CD4-positive, alpha-beta T cell treated with Interleukin-2 at 100 ng/mL for 4 hours (primary cell): Measurements from ENCODE around the gene ABTB2.

Experiments
- DNase-seq: peaks from one replicate; pipeline ENCODE4 v3.0.0-alpha.2; 2020; ENCODE audit warnings: low spot score

Gene ABTB2

DNA sequence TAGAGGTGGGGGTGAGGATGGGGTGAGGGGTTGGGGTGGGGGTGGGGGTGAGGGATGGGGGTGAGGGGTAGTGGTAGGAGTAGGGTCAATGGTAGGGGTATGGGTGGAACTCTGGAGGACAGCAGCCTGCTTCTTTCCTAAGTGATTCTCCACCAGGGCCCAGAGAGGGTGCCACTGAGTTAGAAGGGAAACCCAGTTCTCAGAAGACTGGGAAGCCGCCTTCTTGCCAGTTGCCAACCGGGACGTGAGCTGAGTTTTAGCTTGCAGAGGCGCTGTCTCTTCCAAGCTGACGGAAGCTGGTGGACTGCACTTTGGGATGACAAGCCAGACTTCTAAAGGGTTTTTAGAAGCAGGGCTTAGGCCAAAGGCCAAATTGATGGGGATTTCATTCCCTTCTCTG lies 148.0 kb downstream of the ABTB2 start:
- DNase-seq: no peak

DNA sequence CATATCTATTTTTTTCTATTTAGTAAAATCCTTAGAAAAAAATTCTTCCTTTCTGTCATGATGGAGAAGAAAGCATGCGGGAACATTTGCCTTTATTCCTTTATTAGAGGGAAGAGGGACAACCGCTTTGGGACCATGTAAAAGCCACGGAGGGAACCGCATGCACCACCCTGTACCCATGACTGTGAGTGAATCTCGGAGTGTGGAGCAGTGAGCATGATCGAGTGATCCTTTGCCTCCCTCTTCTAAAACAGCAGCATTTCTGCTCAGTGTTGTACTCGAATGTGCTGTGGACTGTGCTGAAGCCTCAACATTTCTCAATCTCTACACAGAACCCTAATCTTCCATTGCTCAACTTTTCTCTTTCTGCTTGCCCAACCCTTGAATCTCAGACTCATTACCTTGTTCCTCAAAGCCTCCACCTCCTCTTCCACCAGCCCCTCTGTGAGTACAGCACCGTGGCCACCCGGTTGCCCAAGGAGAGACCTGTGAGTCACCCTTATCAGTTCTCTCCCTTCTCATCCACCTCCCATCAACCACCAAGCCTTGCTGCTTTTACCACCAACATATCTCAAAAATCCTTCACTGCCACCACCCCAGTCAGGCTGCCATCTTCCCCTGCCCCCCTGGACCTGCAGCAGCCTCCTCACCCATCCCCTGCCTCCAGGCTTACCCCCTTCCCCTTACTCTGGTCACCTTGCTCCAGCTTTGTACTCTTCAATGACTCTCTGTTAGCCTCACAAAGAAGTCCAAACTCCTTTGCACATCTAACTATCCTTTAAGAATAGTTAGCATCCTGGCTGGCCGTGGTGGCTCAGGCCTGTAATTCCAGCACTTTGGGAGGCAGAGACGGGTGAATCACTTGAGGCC lies 149.3 kb downstream of the ABTB2 start:
- DNase-seq: no peak

DNA sequence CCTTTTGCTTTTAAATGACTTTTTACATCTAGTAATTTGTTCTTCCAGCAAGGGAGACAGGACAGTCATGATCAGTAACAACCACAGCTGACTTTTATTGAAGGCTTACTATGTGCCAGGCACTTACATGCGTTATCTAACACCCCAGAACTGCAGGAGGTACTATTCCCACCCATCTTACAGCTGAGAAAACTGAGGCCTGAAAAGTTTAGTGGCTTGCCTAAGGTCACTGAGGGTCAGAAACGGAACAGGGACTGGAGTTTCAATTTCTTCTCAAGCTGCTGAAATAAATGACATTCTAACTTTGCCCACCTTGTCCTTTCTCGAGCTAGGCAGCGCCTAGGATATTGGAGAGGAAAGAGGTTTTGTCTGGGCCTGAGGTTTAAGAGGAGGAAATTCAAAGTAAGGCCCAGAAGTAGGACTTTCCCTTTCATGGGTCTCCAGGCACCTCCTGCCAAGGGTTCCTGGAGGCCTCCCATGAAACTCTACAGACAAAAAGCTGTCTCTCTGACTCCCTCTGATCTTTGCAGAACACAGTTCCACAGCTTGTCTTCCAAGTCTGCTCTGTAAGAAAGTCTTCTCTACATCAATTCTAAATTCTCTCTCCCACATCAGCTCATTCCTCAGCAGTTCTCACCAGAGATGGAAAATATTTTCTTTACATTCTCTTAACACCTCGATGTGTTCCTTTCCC lies 150.2 kb downstream of the ABTB2 start:
- DNase-seq: no peak

DNA sequence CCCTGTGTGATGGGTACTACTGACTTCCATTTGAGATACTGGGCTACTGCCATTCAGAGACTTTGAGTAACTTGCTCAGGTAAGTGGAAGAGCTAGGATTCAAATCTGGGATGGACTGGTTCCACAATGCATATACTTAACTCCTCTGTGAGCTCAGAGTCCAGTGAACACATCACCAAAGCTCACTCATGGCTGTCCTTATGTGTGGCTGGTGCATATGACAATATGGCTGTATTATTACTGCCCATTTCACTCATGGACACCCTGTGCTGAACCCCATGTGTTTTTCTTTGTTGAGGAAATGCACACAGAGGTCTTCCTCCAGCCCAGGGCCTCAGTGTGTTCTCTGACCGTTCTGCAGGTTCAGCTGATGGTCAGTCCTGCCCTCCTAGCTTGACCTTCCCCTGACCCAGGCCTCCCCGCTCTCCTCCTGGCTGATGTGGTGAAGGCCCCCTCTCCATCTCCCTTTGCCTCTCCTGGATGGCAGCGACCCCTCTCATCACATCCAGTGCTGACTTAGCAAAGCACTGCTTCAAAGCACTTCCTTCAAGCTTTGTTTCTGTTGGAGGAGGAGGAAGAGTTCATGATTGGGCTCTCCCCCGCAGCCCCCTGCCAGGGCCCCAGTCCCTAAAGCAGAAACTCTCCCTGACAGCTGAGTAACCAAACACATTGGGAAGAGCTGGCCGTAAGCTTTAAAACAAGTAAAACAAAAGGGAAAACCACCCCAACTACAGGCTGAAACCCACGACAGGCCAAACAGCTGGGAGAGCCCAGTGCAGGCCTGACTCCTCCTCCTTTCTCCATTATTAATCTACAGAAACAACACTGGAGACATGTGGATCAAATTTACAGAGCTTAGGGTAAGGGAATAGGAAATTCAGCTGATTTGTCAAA lies 151.2 kb downstream of the ABTB2 start:
- no peak for DNase-seq

DNA sequence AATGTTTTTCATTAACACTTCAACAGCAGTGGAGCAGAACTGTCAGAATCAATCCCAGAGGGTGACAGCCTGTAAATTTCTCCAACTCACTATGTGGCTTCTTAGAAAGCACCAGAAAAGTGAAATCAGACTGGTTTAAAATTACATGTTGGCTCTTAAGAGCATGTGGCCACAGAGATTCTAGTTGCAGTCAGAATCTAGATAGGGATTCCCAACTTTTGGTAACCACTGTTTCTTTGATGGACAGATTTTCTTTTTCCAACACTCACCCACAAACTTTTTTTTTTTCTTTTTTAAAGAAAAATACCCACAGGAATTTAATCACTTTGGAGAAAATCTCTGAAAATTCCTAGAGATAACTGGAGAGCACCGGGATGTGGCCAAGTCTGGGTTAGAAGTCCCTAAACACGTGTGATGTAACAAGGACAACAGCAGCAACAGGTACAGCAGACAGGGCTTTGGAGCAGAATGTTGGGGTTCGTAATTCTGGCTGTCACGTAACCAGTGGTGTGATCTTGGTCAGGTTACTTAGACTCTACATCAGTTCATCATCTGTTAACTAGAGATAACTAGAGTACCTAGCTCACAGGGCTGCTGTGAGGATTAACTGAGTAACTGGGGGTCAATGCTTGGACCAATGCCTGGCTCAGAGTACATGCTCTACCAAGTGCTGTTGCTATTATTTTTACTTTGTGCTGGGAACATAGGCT lies 152.3 kb downstream of the ABTB2 start:
- no peak for DNase-seq

DNA sequence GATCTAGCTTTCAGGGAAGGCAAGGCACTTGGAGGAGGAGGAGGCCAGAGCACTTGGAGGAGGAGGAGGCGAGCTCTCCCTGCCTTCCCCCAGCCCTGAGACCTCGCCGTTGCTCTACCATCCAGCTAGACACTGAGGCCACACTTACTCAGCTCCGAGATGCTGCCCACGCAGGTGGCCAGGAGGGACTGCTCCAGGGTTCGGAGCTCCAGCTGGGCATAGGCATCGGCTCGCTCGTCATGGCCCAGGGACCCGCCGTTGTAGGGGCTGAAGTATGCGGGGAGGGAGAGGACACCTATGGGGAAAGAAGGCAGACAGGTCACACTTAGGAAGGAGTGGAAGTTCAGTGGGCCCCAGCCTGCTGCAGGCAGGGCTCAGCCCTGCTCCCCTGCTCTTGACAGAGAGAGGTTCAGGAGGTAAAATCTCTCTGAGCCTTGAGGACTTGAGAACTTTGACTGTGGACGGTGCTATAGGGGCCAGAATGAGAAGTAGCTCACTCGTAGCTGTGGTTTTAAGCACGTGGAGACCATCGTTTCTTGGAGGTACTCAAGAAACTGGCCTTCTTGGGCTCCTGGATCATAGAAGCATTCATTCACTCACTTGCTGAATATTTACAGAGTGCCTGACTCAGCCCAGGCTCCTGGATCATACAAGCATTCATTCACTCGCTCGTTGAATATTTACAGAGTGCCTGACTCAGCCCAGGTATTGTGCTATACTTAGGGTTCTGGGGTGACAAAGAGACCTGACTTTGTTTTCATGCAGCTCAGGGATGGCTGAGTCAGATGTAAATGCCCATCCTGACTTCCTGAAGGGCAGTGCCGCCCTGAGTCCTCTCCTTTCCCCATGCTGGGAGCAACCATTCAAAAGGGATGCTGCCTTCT lies 153.2 kb downstream of the ABTB2 start:
- no peak for DNase-seq

DNA sequence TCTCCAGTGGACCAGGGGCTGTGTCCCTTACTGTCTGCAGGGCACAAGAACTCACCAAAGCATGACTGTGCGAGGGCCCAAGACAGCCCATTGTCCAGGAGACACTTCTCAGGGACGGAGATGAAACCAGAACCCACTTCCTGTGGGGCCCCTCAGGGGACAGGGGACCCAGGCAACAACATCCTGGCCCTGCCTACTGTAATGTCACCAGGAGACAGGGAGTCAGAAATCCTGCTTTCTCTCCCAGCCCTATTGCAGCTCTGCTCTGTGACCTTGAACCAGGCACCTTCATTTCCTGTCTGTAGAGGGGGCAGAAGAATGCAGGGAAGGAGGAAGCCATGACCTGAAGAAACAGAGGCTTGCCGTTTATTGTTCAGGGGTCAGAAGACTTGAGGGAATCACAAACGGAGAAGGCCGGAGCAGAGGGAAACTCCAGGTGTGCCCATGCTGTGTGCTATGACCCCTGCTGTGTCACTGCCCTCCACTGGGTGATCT lies 154.4 kb downstream of the ABTB2 start:
- DNase-seq: no peak

DNA sequence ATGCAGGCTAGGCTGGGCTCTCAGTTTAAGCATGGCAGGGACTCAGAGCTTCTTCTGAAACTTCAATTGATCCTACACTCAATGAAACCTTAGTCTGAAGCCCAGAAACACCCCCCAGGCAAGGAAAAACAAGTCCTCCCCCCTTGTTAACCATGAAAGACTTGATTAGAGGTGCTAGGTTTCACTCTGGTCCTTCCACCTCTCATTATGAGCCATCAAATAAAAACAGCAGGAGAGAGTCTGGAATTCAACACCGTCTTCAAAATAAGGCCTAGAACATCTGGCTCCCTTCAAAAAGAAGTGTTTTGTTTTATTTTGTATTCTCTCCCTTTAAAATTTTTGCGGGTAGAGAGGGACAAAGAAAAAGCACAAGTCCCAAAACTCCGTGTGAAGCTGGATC lies 156.7 kb downstream of the ABTB2 start:
- no peak for DNase-seq

DNA sequence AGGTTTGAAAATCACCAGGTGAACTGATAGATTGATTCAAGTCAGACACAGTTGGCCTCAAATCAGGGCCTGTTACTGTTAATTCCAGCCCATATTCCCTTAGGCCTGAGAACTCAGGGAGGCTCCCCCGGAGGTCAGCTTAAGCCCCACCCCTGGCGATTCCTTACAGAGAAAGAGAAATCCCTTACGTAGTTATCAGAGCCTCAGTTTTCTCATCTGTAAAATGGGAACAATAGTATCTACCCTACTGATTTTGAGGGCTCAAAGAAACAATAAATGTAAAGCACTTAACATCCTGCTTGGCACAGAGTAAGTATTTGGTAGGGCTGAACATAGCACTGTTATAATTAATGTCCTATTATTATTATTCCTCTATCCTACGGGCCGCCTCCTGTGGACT lies 158.3 kb downstream of the ABTB2 start:
- no peak for DNase-seq

DNA sequence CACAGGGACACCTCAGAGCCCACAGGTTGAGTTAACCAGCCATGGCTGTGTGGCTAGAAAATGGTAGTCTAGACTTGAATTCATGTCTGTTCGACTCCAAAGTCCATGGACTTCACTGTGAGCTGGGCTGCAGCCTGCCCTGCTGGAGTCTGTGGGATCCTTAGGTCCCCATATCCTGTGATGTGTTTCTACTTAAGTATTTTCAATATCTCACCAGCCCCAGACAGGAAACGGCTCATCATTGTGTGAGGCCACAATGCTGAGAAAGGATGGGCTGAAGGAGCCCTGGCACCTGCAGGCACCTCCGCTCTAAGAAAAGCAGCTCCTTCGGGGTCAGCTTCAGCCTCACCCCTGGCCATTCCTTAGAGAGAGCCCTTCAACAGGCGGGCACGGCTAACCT lies 159.3 kb downstream of the ABTB2 start:
- no peak for DNase-seq

DNA sequence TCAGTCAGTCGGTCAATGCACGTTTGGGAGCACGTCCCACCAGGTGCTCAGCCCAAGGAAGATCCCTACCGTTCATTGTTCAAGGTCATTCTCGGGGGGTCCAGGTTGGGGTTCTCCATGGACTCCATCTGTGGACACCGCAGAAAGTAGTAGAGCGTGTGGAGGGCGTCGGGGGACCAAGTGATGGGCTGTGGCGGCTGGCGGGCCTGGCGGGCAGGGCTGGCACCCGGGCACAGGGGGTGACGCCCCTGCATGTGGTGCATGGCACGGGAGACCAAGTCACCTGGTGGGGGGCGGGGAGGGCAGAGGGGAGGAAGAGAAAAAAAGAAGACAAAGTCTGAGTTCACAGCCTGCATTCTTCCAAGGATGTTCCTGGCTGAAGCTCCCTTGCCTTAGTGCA lies 160.6 kb downstream of the ABTB2 start:
- DNase-seq: no peak

DNA sequence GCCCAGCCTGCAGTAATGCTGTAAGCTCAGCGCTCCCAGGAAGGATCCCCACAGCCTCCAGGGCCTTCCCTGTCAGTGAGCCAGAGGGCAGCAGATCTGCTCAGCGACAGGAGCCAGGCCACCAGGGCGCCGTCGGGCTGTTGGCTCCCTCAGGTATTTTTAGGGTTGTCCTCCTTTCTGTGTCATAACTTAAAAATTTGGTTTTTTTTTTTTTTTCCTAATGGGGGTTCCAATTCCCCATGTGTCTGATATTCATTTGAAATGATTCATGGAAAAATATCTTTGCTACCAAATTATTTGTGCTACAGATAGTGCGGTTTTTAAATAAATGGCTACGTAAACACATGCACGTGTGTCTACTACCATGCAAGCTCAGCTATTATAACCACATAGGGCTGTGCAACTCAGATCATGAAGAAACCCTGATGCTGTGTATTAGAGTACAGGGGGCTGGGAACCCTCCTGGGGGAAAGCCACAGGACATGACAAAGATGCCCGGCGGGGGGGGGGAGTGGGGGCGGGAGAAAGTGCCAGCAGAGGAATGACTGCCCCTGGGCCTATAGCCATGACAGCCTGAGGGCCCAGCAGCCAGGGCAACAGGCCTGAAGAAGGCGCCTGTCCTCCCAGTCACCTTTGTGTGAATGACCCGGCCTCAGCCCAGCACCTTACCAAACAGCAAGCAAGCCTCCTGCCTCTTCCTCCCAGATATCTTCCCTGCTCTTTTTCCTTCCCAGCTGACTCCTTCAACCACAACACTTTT lies 163.1 kb downstream of the ABTB2 start:
- no peak for DNase-seq

DNA sequence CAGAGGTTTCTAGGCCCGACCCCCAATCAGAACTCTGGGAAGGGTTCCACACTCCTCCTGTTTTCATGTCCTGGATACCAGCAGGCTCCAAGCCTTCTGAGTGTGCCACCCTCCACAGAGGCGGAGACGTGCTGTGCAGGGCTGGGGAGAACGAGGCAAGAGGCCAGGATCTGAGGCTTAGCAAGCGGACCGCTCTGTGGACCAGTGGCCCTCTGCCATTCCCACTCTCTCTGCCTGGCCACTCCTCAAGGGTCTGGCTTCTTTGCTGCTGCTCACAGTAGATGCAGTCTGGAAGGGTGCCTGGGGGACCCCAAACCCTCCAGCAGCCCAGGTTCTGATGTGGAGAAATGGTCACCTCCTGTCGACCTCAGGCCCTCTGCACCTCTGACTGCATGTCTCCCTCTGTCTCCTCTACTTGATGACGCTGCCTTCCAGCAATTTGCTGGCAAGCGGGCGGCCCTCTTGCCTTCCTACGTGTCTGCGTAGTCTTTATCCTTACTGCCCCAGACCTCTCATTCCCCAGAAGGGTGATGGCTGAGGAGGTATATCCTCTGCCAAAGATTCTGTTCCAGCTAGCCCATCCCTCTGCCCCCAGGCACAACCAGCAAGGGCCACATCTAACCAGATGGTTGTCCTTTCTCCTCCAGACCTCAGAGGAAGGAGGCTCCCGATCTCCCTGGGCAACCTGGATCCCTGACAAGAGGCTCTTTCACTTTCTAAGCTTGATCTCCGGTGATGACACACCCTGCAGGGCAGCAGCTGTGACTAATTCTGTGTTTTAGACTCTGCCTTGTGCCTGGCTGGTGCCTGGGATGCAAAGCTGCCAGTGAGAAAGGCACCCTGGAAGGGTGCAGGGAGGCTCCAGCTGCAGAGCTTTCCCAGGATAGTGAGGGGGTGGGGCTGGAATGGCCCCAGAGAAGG lies 165.1 kb downstream of the ABTB2 start:
- no peak for DNase-seq

DNA sequence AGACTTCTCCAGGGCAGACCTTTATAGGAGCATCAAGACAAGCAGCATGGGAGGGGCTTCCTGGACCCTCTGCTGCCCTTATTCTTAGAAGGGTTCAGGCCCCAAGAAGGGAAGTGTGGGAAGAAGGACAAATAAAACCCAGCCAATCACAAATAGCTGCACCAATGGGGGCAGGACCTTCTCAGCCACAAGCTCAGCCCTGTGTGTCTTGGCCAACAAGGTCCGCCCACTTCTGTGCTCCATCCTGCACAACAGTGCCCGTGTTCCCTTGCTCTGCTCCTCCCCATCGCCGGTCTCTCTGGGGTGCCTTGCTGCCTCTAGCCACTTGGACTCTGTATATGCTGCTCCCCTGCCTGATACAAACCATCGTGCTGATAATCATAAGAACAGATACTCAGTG lies 166.2 kb downstream of the ABTB2 start:
- DNase-seq: no peak

DNA sequence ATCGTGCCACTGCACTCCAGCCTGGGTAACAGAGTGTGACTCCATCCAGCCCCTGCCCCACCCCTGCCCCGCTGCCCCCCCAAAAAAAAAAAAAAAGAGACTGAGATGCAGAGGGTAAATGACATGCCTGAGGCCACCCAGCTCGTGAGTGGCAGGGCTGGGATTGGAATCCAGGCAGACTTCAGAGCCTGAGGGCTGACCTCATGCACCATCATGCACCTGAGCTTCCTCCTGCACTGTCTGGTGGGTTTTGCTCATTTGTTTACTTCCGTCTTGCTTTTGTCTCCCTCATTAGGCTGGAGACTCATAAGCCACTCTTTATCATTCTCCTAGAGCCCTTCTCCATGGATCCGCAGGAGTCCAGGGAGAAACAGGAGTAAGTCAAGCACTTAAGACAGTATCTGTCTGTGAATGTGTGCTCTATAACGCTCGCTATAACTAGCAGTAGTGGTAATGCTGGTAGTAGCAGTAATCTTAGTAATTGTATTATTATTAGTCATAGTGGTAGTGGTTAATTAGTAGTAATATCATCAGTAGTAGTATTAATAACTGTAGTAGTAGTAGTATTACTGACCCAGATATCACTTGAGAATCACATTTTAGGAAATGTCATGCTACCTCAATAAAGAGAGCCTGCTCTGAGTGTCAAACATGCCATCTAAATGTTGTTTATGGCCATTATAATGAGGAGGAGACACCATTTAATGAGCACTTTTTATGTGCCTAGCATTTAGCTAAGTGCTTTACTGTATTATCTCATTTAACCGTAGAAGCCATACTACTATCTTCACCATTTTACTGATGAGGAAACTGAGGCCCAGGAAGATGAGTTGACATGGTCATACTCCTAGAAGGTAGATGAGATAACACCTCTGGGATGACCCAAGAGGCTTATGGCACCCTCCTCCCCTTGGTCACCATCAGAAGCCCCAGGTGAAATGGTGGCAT lies 167.3 kb downstream of the ABTB2 start:
- no peak for DNase-seq

DNA sequence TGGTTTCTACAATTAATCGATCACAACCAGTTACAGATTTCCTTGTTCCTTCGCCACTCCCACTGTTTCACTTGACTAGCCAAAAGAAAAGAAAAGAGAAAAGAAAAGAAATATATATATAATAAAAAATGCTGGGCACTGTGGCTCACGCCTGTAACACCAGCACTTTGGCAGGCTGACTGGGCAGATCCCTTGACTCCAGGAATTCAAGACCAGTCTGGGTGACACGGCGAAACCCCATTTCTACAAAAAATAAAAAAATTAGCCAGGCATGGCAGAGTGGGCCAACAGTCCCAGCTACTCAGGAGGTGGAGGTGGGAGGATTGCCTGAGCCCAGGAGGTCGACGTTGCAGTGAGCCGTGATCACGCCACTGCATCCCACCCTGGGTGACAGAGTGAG lies 168.6 kb downstream of the ABTB2 start:
- DNase-seq: no peak

DNA sequence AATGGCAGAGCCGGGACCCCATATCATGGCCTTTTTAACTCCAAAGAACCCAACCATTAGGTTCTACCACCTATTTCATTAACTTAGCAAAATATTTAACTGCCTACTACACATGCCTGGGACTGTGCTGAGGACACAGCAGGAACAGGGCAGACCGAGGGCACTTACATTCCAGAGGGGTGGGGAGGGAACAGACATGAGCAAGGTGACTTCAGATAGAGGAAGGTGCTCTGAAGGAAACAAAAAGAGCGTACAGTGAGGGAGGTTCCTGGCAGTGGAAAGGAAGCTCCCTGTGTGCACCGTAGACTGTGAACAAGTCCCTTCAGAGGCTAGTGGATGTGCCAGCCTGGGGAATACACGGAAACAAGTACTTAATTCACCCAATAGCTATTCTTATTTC lies 169.6 kb downstream of the ABTB2 start:
- DNase-seq: no peak
